Motor neuron (in vitro differentiated cells): Measurements from ENCODE around the gene YKT6. TPM values are rescaled to one million over a fixed set of nuclear protein-coding genes. Genes with fewer than 3 reads are reported as not detected.

Source experiments
- ATAC-seq, 8 experiments: fragments of 200-7000 bp; cut with Tn5 transposase; replicated peaks in 6 of 8; 2 replicates each; pipeline ENCODE4 v1.8.0; 2021; ENCODE audit warnings: mild to moderate bottlenecking in 8 of 8, moderate library complexity in 8 of 8
- H3K27ac ChIP-seq, 2 donors: fragments of 250-450 bp; sonication (Bioruptor Pico); 2 replicates each; pipeline ENCODE4 v1.9.0; 2021; ENCODE audit warnings: antibody characterized with exemption in 2 of 2, mild to moderate bottlenecking in 2 of 2, moderate library complexity in 1 of 2
- H3K4me1 ChIP-seq, 2 donors: fragments of 250-450 bp; sonication (Bioruptor Pico); replicated peaks in 1 of 2; 2 replicates each; pipeline ENCODE4 v1.6.1; 2021; ENCODE audit warnings: antibody characterized with exemption in 2 of 2, mild to moderate bottlenecking in 2 of 2, moderate library complexity in 1 of 2
- H3K4me3 ChIP-seq, 5 donors: fragments of 250-450 bp; sonication (Bioruptor Pico); 2 replicates each; pipeline ENCODE4 v1.9.0; 2021; ENCODE audit warnings: antibody characterized with exemption in 5 of 5, mild to moderate bottlenecking in 5 of 5, moderate library complexity in 4 of 5
- WGBS, 10 experiments: fragments of 450-650 bp; shearing (Covaris generic); methylation state at CpG; one replicate each; pipeline ENCODE4 v1.0.0; 2022; 5-methylcytosine and 5-hydroxymethylcytosine counted together
- in situ Hi-C, 9 experiments: fragments of 400-800 bp; cut with MboI; loops; one replicate each; pipeline ENCODE4 v1.15.0; 2021; ENCODE audit warnings: low sequenced_read_pairs in 9 of 9, low pct_unique_long_range_greater_than_20kb in 2 of 9; ENCODE audit not compliant: unreplicated experiment in 9 of 9
- total RNA-seq, 8 experiments: library from RNA; unstranded; fragments of 300-600 nt; gene quantifications; 2 replicates each; pipeline versions ENCODE4 v1.2.3 to v1.2.4, GENCODE V29; 2022

Gene YKT6
- total RNA-seq, 8 experiments from 2014 or later: 66.9 to 121 (median 96.7) TPM

GRCh38 chr7:44263326-44264082, 62.7 kb downstream of the YKT6 start:
- no peak overlapping the region for H3K4me3 ChIP-seq
- peaks cover 26 to 36% of the 10 kb centered on the region in 2 donors for H3K4me1 ChIP-seq
- in situ Hi-C loops: no loop called here
- no peak overlapping the region for H3K27ac ChIP-seq
- peak in 3 of 8 experiments; percentile 8 to 28 (median 23) for ATAC-seq
- 40 to 80% (median 67%) methylated on average over 1 to 6 of the region's 20 CpGs; no CpG with 5 or more reads in 5 of the 10 experiments for WGBS, 10 experiments

Other genes starting within 250 kb of the YKT6 start
- gene SPDYE1, start 203.1 kb upstream of the YKT6 start, total RNA-seq: 1 to 10 TPM in 2 of 8 experiments, under 1 TPM in 6; 0.22 to 2.5 (median 0.44) TPM
- 10 to 100 TPM; 37.3 to 99.0 (median 70.9) TPM for gene DBNL, start 156.3 kb upstream of the YKT6 start, total RNA-seq
- 1 to 10 TPM in 2 of 8 experiments, under 1 TPM in 2, not detected in 4; 0.38 to 2.0 (median 0.99) TPM for gene PGAM2, start 135.4 kb upstream of the YKT6 start, total RNA-seq
- gene POLM, start 118.4 kb upstream of the YKT6 start, total RNA-seq: 10 to 100 TPM in 4 of 8 experiments, 1 to 10 TPM in 4; 5.4 to 28.1 (median 10.2) TPM
- 10 to 100 TPM in 4 of 8 experiments, 1 to 10 TPM in 4; 3.2 to 60.3 (median 16.5) TPM for gene AEBP1, start 96.6 kb upstream of the YKT6 start, total RNA-seq
- 100 to 1,000 TPM in 2 of 8 experiments, 10 to 100 TPM in 6; 53.7 to 146 (median 73.7) TPM for gene POLD2, start 77.4 kb upstream of the YKT6 start, total RNA-seq
- 1 to 10 TPM in 1 of 8 experiments, under 1 TPM in 2, not detected in 5; 0.46 to 1.0 (median 0.95) TPM for gene MYL7, start 59.6 kb upstream of the YKT6 start, total RNA-seq
- gene GCK, start 11.5 kb upstream of the YKT6 start, total RNA-seq: 1 to 10 TPM in 6 of 8 experiments, under 1 TPM in 2; 0.31 to 5.1 (median 2.5) TPM
- gene CAMK2B, start 124.6 kb downstream of the YKT6 start, total RNA-seq: 10 to 100 TPM in 4 of 8 experiments, 1 to 10 TPM in 4; 2.2 to 23.4 (median 9.9) TPM